HepG2 (cell line): Measurements from ENCODE around the gene TEF. TPM values are rescaled to one million over a fixed set of nuclear protein-coding genes. Genes with fewer than 3 reads are reported as not detected.

Experiments used
- BHLHE40 ChIP-seq: IDR thresholded peaks from 2 replicates; pipeline ENCODE4 v1.6.1; 2011; ENCODE audit warnings: low read length, improper control_type of control experiment
- FOXP1 ChIP-seq, 2 experiments: fragments of 450-650 bp in 1 of 2; IDR thresholded peaks; 2 replicates each; pipeline ENCODE4 v1.6.1; 2017 to 2018; ENCODE audit warnings: antibody characterized with exemption in 1 of 2
- FOXP4 ChIP-seq: sonication (generic); formaldehyde crosslinking; IDR thresholded peaks from 2 replicates; pipeline ENCODE4 v1.4.0; 2020; ENCODE audit warnings: missing genetic modification reagents
- HDAC1 ChIP-seq: sonication (generic); formaldehyde crosslinking; IDR thresholded peaks from 2 replicates; pipeline ENCODE4 v1.5.1; 2020; ENCODE audit warnings: mild to moderate bottlenecking, missing genetic modification reagents
- HNF4G ChIP-seq, 2 experiments: sonication (generic) in 1 of 2; formaldehyde crosslinking in 1 of 2; IDR thresholded peaks; 2 replicates each; pipeline versions ENCODE4 v1.4.0 to v1.6.1; 2011 to 2020; ENCODE audit warnings: borderline replicate concordance in 2 of 2, low read depth in 2 of 2, mild to moderate bottlenecking in 2 of 2, low read length in 1 of 2, missing genetic modification reagents in 1 of 2, moderate library complexity in 1 of 2
- JUNB ChIP-seq: sonication (generic); formaldehyde crosslinking; IDR thresholded peaks from 2 replicates; pipeline ENCODE4 v1.8.0; 2022; ENCODE audit warnings: missing genetic modification reagents, mild to moderate bottlenecking, borderline replicate concordance
- NFYC ChIP-seq: IDR thresholded peaks from 2 replicates; pipeline ENCODE4 v1.6.1; 2016; ENCODE audit warnings: missing genetic modification reagents, missing compliant biosample characterization
- NONO ChIP-seq, 2 experiments: fragments of 450-650 bp in 1 of 2; sonication (generic) in 1 of 2; formaldehyde crosslinking in 1 of 2; IDR thresholded peaks in 1 of 2; conservative IDR thresholded peaks in 1 of 2; 2 replicates each; pipeline versions ENCODE4 v1.6.1 to v1.8.0; 2017 to 2022; ENCODE audit warnings: mild to moderate bottlenecking in 1 of 2, missing genetic modification reagents in 1 of 2, moderate library complexity in 1 of 2
- PHF5A ChIP-seq: IDR thresholded peaks from one replicate; pipeline ENCODE4 v1.6.1; 2018; ENCODE audit warnings: low read depth, missing genetic modification reagents; ENCODE audit not compliant: unreplicated experiment
- SKI ChIP-seq: fragments of 450-650 bp; IDR thresholded peaks from one replicate; pipeline ENCODE4 v1.6.1; 2018; ENCODE audit warnings: mild to moderate bottlenecking; ENCODE audit not compliant: partially characterized antibody
- SP1 ChIP-seq, 2 experiments: fragments of 450-650 bp in 1 of 2; sonication (generic) in 1 of 2; formaldehyde crosslinking in 1 of 2; IDR thresholded peaks; 2 replicates each; pipeline versions ENCODE4 v1.4.0 to v1.6.1; 2016 to 2020; ENCODE audit warnings: missing genetic modification reagents in 1 of 2
- SRY ChIP-seq: sonication (generic); formaldehyde crosslinking; IDR thresholded peaks from 2 replicates; pipeline ENCODE4 v1.8.0; 2022; ENCODE audit warnings: mild to moderate bottlenecking, missing genetic modification reagents
- U2AF1 ChIP-seq: fragments of 200-400 bp; formaldehyde crosslinking; optimal IDR thresholded peaks from 2 replicates; pipeline ENCODE3; 2017; ENCODE audit warnings: mild to moderate bottlenecking, low read depth, low read length
- YY1 ChIP-seq: IDR thresholded peaks from 2 replicates; pipeline ENCODE4 v1.6.1; 2011; ENCODE audit warnings: low read length, low read depth, moderate library complexity, mild to moderate bottlenecking; ENCODE audit not compliant: insufficient read depth, insufficient replicate concordance
- ZBED4 ChIP-seq: sonication (generic); formaldehyde crosslinking; IDR thresholded peaks from 2 replicates; pipeline ENCODE4 v1.4.0; 2020; ENCODE audit warnings: missing genetic modification reagents, borderline replicate concordance
- ZGPAT ChIP-seq: IDR thresholded peaks from 2 replicates; pipeline ENCODE4 v1.6.1; 2016; ENCODE audit warnings: mild to moderate bottlenecking
- ZNF563 ChIP-seq: sonication (generic); formaldehyde crosslinking; IDR thresholded peaks from 2 replicates; pipeline ENCODE4 v1.8.0; 2022; ENCODE audit warnings: mild to moderate bottlenecking, moderate library complexity, missing genetic modification reagents
- ZNF75D ChIP-seq: sonication (generic); formaldehyde crosslinking; IDR thresholded peaks from 2 replicates; pipeline ENCODE4 v1.8.1; 2023; ENCODE audit warnings: missing genetic modification reagents, mild to moderate bottlenecking, borderline replicate concordance
- polyA plus RNA-seq, 8 experiments: library from polyadenylated mRNA; depleted of rRNA in 3 of 8; stranded (reverse) in 7 of 8; unstranded in 1 of 8; fragments of >200 nt; fragmentation: Illumina TruSeq in 4 of 8; extraction: Trizol in 4 of 8; gene quantifications; 2 replicates each; pipeline versions ENCODE4 v1.2.1 to v1.2.3, GENCODE V29; 2011 to 2016; ENCODE audit warnings: low read depth in 4 of 8, missing spikeins in 1 of 8, mixed read lengths in 1 of 8; ENCODE audit not compliant: insufficient read depth in 1 of 8
- total RNA-seq, 5 experiments: library from RNA; depleted of rRNA; stranded (reverse); fragments of >200 nt; fragmentation: Illumina TruSeq; extraction: Trizol; gene quantifications; 2 replicates each; pipeline ENCODE4 v1.2.3, GENCODE V29; 2016; ENCODE audit warnings: low read depth in 1 of 5

The TEF gene
- total and polyA plus RNA-seq, 2 of the 13 experiments (the other 11 are each of a cell fraction or from before 2014, with no cell fraction given) = 7.6 to 11.2 TPM

- peak; percentile 66 for TF ChIP-seq BHLHE40
- TF ChIP-seq NONO (IDR thresholded peaks at IDR 0.05) = no peak
- TF ChIP-seq NONO (CRISPR knock-in tag; conservative IDR thresholded peaks at IDR 0.05) = peak; percentile 53; the same call in 1 of the 2 replicates
- peak; percentile 66 for TF ChIP-seq HDAC1
- no peak for TF ChIP-seq FOXP4
- TF ChIP-seq ZNF563 = peak; percentile 60; the same call in 1 of the 2 replicates
- no peak for TF ChIP-seq PHF5A (CRISPR knock-in tag)
- TF ChIP-seq YY1 = peak; percentile 15
- TF ChIP-seq FOXP1 (IDR thresholded peaks at IDR 0.05) = no peak
- TF ChIP-seq FOXP1 (CRISPR knock-in tag; IDR thresholded peaks at IDR 0.05) = no peak
- peak; percentile 43; the same call in 1 of the 2 replicates for TF ChIP-seq ZGPAT (CRISPR knock-in tag)
- TF ChIP-seq NFYC (CRISPR knock-in tag) = peak; percentile 77
- no peak for TF ChIP-seq SP1 (IDR thresholded peaks at IDR 0.05)
- TF ChIP-seq SP1 (CRISPR knock-in tag; IDR thresholded peaks at IDR 0.05) = peak; percentile 84
- no peak for TF ChIP-seq JUNB (CRISPR knock-in tag)
- no peak for TF ChIP-seq HNF4G (IDR thresholded peaks at IDR 0.05; ENCODE audit: borderline replicate concordance, low read depth, low read length)
- TF ChIP-seq HNF4G (CRISPR knock-in tag; IDR thresholded peaks at IDR 0.05; ENCODE audit: borderline replicate concordance, low read depth) = no peak
- TF ChIP-seq ZNF75D = no peak
- peak; percentile 38; the same call in 1 of the 2 replicates for TF ChIP-seq ZBED4
- no peak for TF ChIP-seq SKI
- TF ChIP-seq U2AF1 = no peak
- 0 out of 2 replicates have a peak, but pooled peaks have one; percentile 6 for TF ChIP-seq SRY (CRISPR knock-in tag)
Measured at GRCh38 chr22:41381329-41382097, at the start of gene TEF (continued).
